ENCODE results near the gene APELA.

Gene APELA

DNA sequence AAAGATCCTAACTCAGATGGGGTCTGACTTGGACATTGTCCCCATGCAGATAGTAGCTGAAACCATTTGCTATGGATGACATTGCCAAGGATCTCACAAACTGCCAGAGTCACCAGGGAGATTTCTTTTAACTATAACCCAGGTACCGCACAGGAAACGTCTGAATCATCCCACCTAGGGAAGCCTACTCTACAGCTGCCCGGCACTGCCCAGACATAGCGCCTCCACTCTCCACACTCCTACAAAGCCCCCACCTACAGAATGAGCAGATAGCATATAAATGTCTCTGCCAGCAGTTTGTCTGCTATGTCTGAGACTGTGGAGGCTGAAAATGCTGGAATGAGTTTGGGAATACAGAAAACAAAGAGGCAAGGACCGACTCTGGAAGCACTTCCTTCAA lies 68.2 kb downstream of the APELA start:
- Histone ChIP-seq H2AK5ac (ENCODE audit: low read length) (no peak overlapping the region), H3K56ac (ENCODE audit: low read length) (no peak overlapping the region), H3K4me2 (ENCODE audit: low read length) (no peak overlapping the region), H3K27ac (ENCODE audit: low read depth, low read length) (no peak overlapping the region), H4K8ac (ENCODE audit: low read depth, low read length) (no peak overlapping the region), H3K27me3 (ENCODE audit: insufficient read depth, low read length, poor library complexity) (no peaks in the 10 kb centered on the region), H4K5ac (ENCODE audit: low read length) (no peak overlapping the region), H3K79me2 (ENCODE audit: control insufficient read depth, insufficient read depth, low read length) (no peaks in the 10 kb centered on the region), H3K9ac (ENCODE audit: low read length) (no peak overlapping the region), H3K4me3 (ENCODE audit: low read length) (no peak overlapping the region), H2BK15ac (replicated peaks; ENCODE audit: low read depth) (no peak overlapping the region), H2BK120ac (ENCODE audit: low read depth, low read length) (no peak overlapping the region), H2BK5ac (ENCODE audit: low read length) (no peak overlapping the region), H3K23ac (ENCODE audit: low read length) (no peak overlapping the region), H3K79me1 (ENCODE audit: low read length) (no peaks in the 10 kb centered on the region), H3K4ac (ENCODE audit: low read depth, low read length) (no peak overlapping the region), H3K18ac (ENCODE audit: low read length) (no peak overlapping the region), H3K36me3 (ENCODE audit: control insufficient read depth, insufficient read depth, low read length) (no peaks in the 10 kb centered on the region), H3K4me1 (ENCODE audit: control insufficient read depth, low read depth, low read length) (peaks cover 2% of the 10 kb centered on the region)
- whole genome bisulfite sequencing (ENCODE audit: extremely low coverage, insufficient coverage, low lambda C conversion rate), result no CpG with 5 or more reads among the region's 5 CpGs
- no peak for DNase-seq

DNA sequence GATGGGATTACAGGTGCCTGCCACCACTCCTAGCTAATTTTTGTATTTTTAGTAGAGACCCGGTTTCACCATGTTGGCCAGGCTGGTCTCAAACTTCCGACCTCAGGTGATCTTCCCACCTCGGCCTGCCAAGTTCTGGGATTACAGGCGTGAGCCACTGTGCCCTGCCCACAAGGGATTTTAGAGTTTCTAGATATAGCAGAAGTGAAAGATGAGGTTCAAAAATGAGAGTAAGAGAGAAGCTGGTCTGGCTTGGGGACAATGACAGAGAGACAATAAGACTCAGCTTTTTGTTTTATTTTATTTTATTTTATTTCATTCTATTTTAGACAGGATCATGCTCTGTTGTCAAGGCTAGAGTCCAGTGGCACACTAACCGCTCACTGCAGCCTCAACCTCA lies 69.8 kb downstream of the APELA start:
- Histone ChIP-seq H3K18ac (ENCODE audit: low read length) (no peak overlapping the region), H3K4me3 (ENCODE audit: low read length) (no peak overlapping the region), H2BK15ac (replicated peaks; ENCODE audit: low read depth) (no peak overlapping the region), H4K5ac (ENCODE audit: low read length) (no peak overlapping the region), H2BK5ac (ENCODE audit: low read length) (no peak overlapping the region), H3K27ac (ENCODE audit: low read depth, low read length) (no peak overlapping the region), H3K79me2 (ENCODE audit: control insufficient read depth, insufficient read depth, low read length) (no peaks in the 10 kb centered on the region), H3K79me1 (ENCODE audit: low read length) (no peaks in the 10 kb centered on the region), H3K4me2 (ENCODE audit: low read length) (no peak overlapping the region), H2AK5ac (ENCODE audit: low read length) (no peak overlapping the region), H4K8ac (ENCODE audit: low read depth, low read length) (no peak overlapping the region), H3K56ac (ENCODE audit: low read length) (no peak overlapping the region), H3K36me3 (ENCODE audit: control insufficient read depth, insufficient read depth, low read length) (no peaks in the 10 kb centered on the region), H3K27me3 (ENCODE audit: insufficient read depth, low read length, poor library complexity) (no peaks in the 10 kb centered on the region), H2BK120ac (ENCODE audit: low read depth, low read length) (no peak overlapping the region), H3K23ac (ENCODE audit: low read length) (no peak overlapping the region), H3K4me1 (ENCODE audit: control insufficient read depth, low read depth, low read length) (peaks cover 2% of the 10 kb centered on the region), H3K4ac (ENCODE audit: low read depth, low read length) (no peak overlapping the region), H3K9ac (ENCODE audit: low read length) (no peak overlapping the region)
- DNase-seq, result no peak
- no CpG with 5 or more reads among the region's 5 CpGs for WGBS (ENCODE audit: extremely low coverage, insufficient coverage, low lambda C conversion rate)
